ENCODE measurements around the gene KDM5B.
"Not testable (repeated sequence)": the region's sequence is repeated elsewhere in the genome, so short reads cannot be mapped to it uniquely, and the experiment has no call there.

The KDM5B gene

GRCh38 chr1:202807926-202808757 lies at the start of gene KDM5B:
Gene KDM5B (minus strand): TSS chr1:202808421. CDS start chr1:202808305, 116 bp downstream.
- no peak for DNase-seq

GRCh38 chr1:202857136-202857610 lies 49.0 kb upstream of the KDM5B start:
- no peak for DNase-seq

- DNase-seq = no peak
These were observed 47.8 kb upstream of the KDM5B start for GRCh38 chr1:202856014-202856413.

GRCh38 chr1:202854787-202855186 lies 46.6 kb upstream of the KDM5B start:
- DNase-seq = no peak

GRCh38 chr1:202852163-202852904 lies 44.1 kb upstream of the KDM5B start:
- no peak for DNase-seq

- DNase-seq = no peak
These were observed 42.6 kb upstream of the KDM5B start for GRCh38 chr1:202850593-202851362.

- no peak for DNase-seq
These were observed 39.9 kb upstream of the KDM5B start for GRCh38 chr1:202848191-202848542.

GRCh38 chr1:202844935-202845334 lies 36.7 kb upstream of the KDM5B start:
- DNase-seq = no peak

GRCh38 chr1:202844259-202844658 lies 36.0 kb upstream of the KDM5B start:
- no peak for DNase-seq

GRCh38 chr1:202843081-202843480 lies 34.9 kb upstream of the KDM5B start:
- DNase-seq = no peak

GRCh38 chr1:202837746-202838262 lies 29.6 kb upstream of the KDM5B start:
- DNase-seq = no peak

GRCh38 chr1:202836623-202837403 lies 28.6 kb upstream of the KDM5B start:
- no peak for DNase-seq

GRCh38 chr1:202835548-202836072 lies 27.4 kb upstream of the KDM5B start:
- no peak for DNase-seq

GRCh38 chr1:202834771-202835547 lies 26.7 kb upstream of the KDM5B start:
- DNase-seq = no peak

- DNase-seq = no peak
These were observed 23.7 kb upstream of the KDM5B start for GRCh38 chr1:202831906-202832305.

GRCh38 chr1:202829223-202829622 lies 21.0 kb upstream of the KDM5B start:
- not testable (repeated sequence) for DNase-seq

GRCh38 chr1:202825748-202826147 lies 17.5 kb upstream of the KDM5B start:
- DNase-seq = no peak

GRCh38 chr1:202821467-202821866 lies 13.2 kb upstream of the KDM5B start:
- DNase-seq = no peak

- DNase-seq = no peak
These were observed 10.6 kb upstream of the KDM5B start for GRCh38 chr1:202818819-202819218.

- no peak for DNase-seq
These were observed 6.9 kb upstream of the KDM5B start for GRCh38 chr1:202815120-202815519.
